Measurements from ENCODE around the gene ADGRF5.

DNA sequence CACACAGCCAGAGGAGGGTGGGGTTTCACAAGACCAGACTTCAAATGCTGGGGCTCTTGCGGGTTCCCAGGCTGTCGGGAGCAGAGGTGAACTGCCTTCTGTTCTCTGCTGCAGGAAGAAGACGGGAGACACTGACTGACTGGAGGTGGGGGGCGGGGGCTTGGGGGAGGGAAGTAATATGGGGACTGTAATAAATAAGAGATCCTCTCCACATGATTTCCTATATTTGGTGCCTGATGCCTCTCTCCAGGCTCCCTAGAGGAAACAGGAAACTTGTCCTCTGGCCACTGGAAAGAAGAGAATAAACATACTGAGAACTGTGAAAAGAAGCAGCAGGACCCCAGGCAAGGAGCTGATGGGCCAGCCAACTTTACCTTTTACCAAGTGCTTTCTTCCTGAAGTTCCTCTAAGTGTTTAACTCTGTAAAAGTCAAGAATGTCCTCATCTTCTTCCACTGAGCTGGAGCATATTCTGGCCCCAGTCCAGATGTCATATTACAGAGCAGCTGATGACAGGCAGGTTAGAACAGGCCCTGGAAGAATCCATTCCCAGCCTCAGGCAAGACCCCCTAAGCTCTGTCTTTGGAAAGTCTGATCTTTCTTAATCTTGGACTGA is 33.2 kb upstream of the ADGRF5 start:
- TF ChIP-seq, protein P1, sequence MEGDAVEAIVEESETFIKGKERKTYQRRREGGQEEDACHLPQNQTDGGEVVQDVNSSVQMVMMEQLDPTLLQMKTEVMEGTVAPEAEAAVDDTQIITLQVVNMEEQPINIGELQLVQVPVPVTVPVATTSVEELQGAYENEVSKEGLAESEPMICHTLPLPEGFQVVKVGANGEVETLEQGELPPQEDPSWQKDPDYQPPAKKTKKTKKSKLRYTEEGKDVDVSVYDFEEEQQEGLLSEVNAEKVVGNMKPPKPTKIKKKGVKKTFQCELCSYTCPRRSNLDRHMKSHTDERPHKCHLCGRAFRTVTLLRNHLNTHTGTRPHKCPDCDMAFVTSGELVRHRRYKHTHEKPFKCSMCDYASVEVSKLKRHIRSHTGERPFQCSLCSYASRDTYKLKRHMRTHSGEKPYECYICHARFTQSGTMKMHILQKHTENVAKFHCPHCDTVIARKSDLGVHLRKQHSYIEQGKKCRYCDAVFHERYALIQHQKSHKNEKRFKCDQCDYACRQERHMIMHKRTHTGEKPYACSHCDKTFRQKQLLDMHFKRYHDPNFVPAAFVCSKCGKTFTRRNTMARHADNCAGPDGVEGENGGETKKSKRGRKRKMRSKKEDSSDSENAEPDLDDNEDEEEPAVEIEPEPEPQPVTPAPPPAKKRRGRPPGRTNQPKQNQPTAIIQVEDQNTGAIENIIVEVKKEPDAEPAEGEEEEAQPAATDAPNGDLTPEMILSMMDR (conservative IDR thresholded peaks at IDR 0.05 in 1 of 2, IDR thresholded peaks at IDR 0.05 in 1 of 2; ENCODE audit: extremely low read depth in 1 of 2, insufficient read depth in 1 of 2, low read depth in 1 of 2, low read length in 2 of 2), result no peak
- no peak for TF ChIP-seq EZH2 (IDR thresholded peaks at IDR 0.05; ENCODE audit: borderline replicate concordance, low read length)
